ENCODE measurements around the gene ROBO4. TPM values are rescaled to one million over a fixed set of nuclear protein-coding genes. Genes with fewer than 3 reads are reported as not detected.

Gene ROBO4
- total and polyA plus RNA-seq, 2 of the 13 experiments (the other 11 are each of a cell fraction or from before 2014, with no cell fraction given), result 0.07 to 1.1 TPM

GRCh38 chr11:124877910-124878758, 19.5 kb downstream of the ROBO4 start (continued):
- TF ChIP-seq SIX1 (CRISPR knock-in tag; IDR thresholded peaks at IDR 0.05; ENCODE audit: borderline replicate concordance) (no peak), ZNF414 (CRISPR knock-in tag; IDR thresholded peaks at IDR 0.05) (no peak), MED8 (CRISPR knock-in tag; IDR thresholded peaks at IDR 0.05; ENCODE audit: insufficient replicate concordance) (no peak), ZNF761 (CRISPR knock-in tag; conservative IDR thresholded peaks at IDR 0.05) (no peak)

GRCh38 chr11:124877631-124877909, 20.1 kb downstream of the ROBO4 start:
- H3K4me1 ChIP-seq (ENCODE audit: insufficient read depth, low read length), result peaks cover 61% of the 10 kb centered on the region
- ChIA-PET POLR2A (no interaction called here), CTCF (ENCODE audit: low intra/inter-chr PET ratio, low total read pairs) (no interaction called here)
- WGBS (ENCODE audit: low lambda C conversion rate), result 75% methylated on average over 5 of the region's 10 CpGs
- H3K79me2 ChIP-seq (ENCODE audit: insufficient read depth, low read length), result no peaks in the 10 kb centered on the region
- peak overlapping the region in 1 of 3 experiments; percentile 6; a peak in 1 of 6 replicates for H3K4me3 ChIP-seq (replicated peaks in 1 of 3; ENCODE audit: insufficient read depth in 1 of 3, low read depth in 2 of 3, low read length in 3 of 3)
- intact Hi-C loops (cut with micrococcal nuclease; ENCODE audit: unreplicated experiment), result loop anchor here (2.0 kb wide), 1 partner anchor 57 kb away; no protein-coding TSS in a partner anchor
- no peaks in the 10 kb centered on the region for H4K20me1 ChIP-seq (ENCODE audit: insufficient read depth, low read length)
- H3K4me2 ChIP-seq (ENCODE audit: low read depth, low read length), result peak overlapping the region; percentile 86; the same call in 1 of the 2 replicates
- no peaks in the 10 kb centered on the region for H3K36me3 ChIP-seq (replicated peaks in 1 of 2; ENCODE audit: control insufficient read depth in 1 of 2, insufficient read depth in 2 of 2, low read length in 2 of 2)
- H3K27me3 ChIP-seq (ENCODE audit: control insufficient read depth in 1 of 2, insufficient read depth in 2 of 2, low read length in 2 of 2), result peaks cover 2 to 60% of the 10 kb centered on the region in 2 experiments; a peak in 4 of 5 replicates
- no TSS peak for BruUV-seq (replicated peaks)
- no peak overlapping the region for H2AFZ ChIP-seq (ENCODE audit: low read length)
- no peak for FAIRE-seq
- no peak for ATAC-seq
- no peak overlapping the region for H3K9ac ChIP-seq (ENCODE audit: insufficient read depth, low read depth, low read length)
- in situ Hi-C loops (cut with HindIII; ENCODE audit: extremely low pct_ligation_motif_present, low pct_unique_long_range_greater_than_20kb), result loop anchor here (5.0 kb wide), 1 partner anchor 75 kb away; the partner anchor contains the start of gene CCDC15
- DNase-seq (ENCODE audit: low spot score), result no peak
- H3K27ac ChIP-seq (ENCODE audit: extremely low read length, insufficient read depth, low read length), result no peak overlapping the region
- H3K9me3 ChIP-seq (ENCODE audit: low read length), result no peaks in the 10 kb centered on the region
- TF ChIP-seq NCOA5 (CRISPR knock-in tag; IDR thresholded peaks at IDR 0.05) (no peak), FOXK1 (CRISPR knock-in tag; IDR thresholded peaks at IDR 0.05; ENCODE audit: borderline replicate concordance, low read depth) (no peak), SNAPC2 (CRISPR knock-in tag; IDR thresholded peaks at IDR 0.05) (no peak), ZNF780A (CRISPR knock-in tag; IDR thresholded peaks at IDR 0.05) (no peak), RXRA (CRISPR knock-in tag; IDR thresholded peaks at IDR 0.05) (no peak), HNRNPH1 (optimal IDR thresholded peaks at IDR 0.05; ENCODE audit: low read depth, low read length) (no peak), SIX4 (CRISPR knock-in tag; IDR thresholded peaks at IDR 0.05) (no peak), HMGXB3 (CRISPR knock-in tag; IDR thresholded peaks at IDR 0.05; ENCODE audit: borderline replicate concordance) (no peak), YEATS4 (CRISPR knock-in tag; IDR thresholded peaks at IDR 0.05; ENCODE audit: borderline replicate concordance) (no peak), ZNF446 (CRISPR knock-in tag; IDR thresholded peaks at IDR 0.05) (no peak), ZNF713 (CRISPR knock-in tag; IDR thresholded peaks at IDR 0.05) (no peak), ATF4 (CRISPR knock-in tag; IDR thresholded peaks at IDR 0.05) (no peak), ZMAT5 (CRISPR knock-in tag; IDR thresholded peaks at IDR 0.05; ENCODE audit: borderline replicate concordance, low read depth) (no peak)

Measured in HepG2 (cell line).